ENCODE data around the gene IL17RA.

Gene IL17RA

GRCh38 chr22:17107547-17107810 is 22.7 kb downstream of the IL17RA start:
- no peak for DNase-seq

- DNase-seq = no peak
Observed at GRCh38 chr22:17108256-17109112, 23.7 kb downstream of the IL17RA start.

GRCh38 chr22:17109113-17109865 is 24.5 kb downstream of the IL17RA start:
- no peak for DNase-seq

- DNase-seq = no peak
Observed at GRCh38 chr22:17109976-17110375, 25.2 kb downstream of the IL17RA start.

GRCh38 chr22:17110791-17111550 is 26.2 kb downstream of the IL17RA start:
- DNase-seq = no peak

- DNase-seq = no peak
Observed at GRCh38 chr22:17112491-17113042, 27.8 kb downstream of the IL17RA start.

GRCh38 chr22:17113600-17113999 is 28.8 kb downstream of the IL17RA start:
- DNase-seq = no peak

- no peak for DNase-seq
Observed at GRCh38 chr22:17114173-17114897, 29.5 kb downstream of the IL17RA start.

- no peak for DNase-seq
Observed at GRCh38 chr22:17114898-17115235, 30.1 kb downstream of the IL17RA start.

- DNase-seq = no peak
Observed at GRCh38 chr22:17115236-17115635, 30.4 kb downstream of the IL17RA start.

- no peak for DNase-seq
Observed at GRCh38 chr22:17115945-17116565, 31.3 kb downstream of the IL17RA start.

GRCh38 chr22:17116572-17117330 is 32.0 kb downstream of the IL17RA start:
- DNase-seq = no peak

GRCh38 chr22:17117400-17117799 is 32.6 kb downstream of the IL17RA start:
- DNase-seq = no peak

GRCh38 chr22:17117890-17118289 is 33.1 kb downstream of the IL17RA start:
- no peak for DNase-seq

- no peak for DNase-seq
Observed at GRCh38 chr22:17118342-17118741, 33.5 kb downstream of the IL17RA start.

GRCh38 chr22:17119481-17120202 is 34.8 kb downstream of the IL17RA start:
- DNase-seq = no peak

GRCh38 chr22:17120281-17120680 is 35.5 kb downstream of the IL17RA start:
- DNase-seq = peak; percentile 31

GRCh38 chr22:17120711-17121232 is 36.0 kb downstream of the IL17RA start:
- DNase-seq = no peak

GRCh38 chr22:17121233-17122195 is 36.7 kb downstream of the IL17RA start, which contains the start of gene TMEM121B:
TSS of gene TMEM121B (minus strand) at chr22:17121360. CDS start at chr22:17121127, 233 bp downstream.
- DNase-seq = no peak
